RWPE1 (cell line): ENCODE measurements around the gene NR1I3.

Experiments used
- CTCF ChIA-PET: fragments of 350-600 bp; sonication (Branson Sonifier 250); formaldehyde crosslinking; extraction: SDS; loops from one replicate; lab custom pipeline; 2021; lab: Yijun Ruan, JAX
- POLR2A ChIA-PET: fragments of 400-600 bp; formaldehyde crosslinking; extraction: SDS; loops from one replicate; lab custom pipeline; 2020; ENCODE audit warnings: antibody characterized with exemption; ENCODE audit not compliant: low non-redundant PET; lab: Yijun Ruan, JAX
- DNase-seq: peaks from one replicate; pipeline ENCODE4 v3.0.0; 2012; ENCODE audit warnings: low spot score
- H3K27ac ChIP-seq: fragments of 450-650 bp; 2 replicates; pipeline ENCODE4 v1.5.1; 2017
- TF ChIP-seq, protein P1 (sequence below): fragments of 450-650 bp; conservative IDR thresholded peaks from 2 replicates; pipeline ENCODE4 v1.5.1; 2017; ENCODE audit warnings: low read depth, mild to moderate bottlenecking

Gene NR1I3

DNA sequence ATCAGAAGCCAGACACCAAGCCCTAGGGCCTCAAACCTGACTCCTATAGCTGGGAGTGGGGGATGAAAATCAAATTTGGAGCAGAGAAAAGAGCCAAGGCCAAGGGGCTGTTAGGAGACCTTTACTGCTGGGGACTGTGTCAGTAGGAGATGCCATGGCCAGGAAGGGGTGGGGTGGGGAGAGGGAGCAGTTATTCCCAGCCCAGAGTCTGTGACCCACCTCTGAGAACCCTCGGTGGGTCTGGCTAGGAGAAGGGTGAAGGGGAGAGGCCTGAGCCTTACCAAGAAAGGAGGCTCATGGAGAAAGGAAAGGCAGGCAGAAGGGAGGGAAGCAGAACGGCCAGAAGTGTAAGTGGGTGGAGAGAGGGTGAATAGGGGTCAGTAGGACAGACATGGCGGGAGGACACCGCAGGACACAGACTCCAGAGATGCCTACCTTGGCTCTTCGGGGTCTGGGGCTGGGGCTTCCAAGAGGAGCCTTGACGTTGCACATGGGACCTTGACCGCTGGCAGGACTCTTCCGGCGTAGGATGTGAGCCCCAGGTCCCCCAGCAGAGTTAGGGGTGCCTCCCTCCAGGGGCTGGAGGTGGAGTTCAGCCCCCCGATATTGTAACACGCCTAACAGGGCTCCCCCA lies 40.3 kb downstream of the NR1I3 start:
- ChIA-PET POLR2A (interaction anchor here (0.6 kb wide), 1 partner anchor 200 kb away, joined by 3 read pairs; no protein-coding TSS in a partner anchor), CTCF (interaction anchor here (1.2 kb wide), 1 partner anchor 93 kb away, joined by 9 read pairs; no protein-coding TSS in a partner anchor)
- TF ChIP-seq, protein P1, sequence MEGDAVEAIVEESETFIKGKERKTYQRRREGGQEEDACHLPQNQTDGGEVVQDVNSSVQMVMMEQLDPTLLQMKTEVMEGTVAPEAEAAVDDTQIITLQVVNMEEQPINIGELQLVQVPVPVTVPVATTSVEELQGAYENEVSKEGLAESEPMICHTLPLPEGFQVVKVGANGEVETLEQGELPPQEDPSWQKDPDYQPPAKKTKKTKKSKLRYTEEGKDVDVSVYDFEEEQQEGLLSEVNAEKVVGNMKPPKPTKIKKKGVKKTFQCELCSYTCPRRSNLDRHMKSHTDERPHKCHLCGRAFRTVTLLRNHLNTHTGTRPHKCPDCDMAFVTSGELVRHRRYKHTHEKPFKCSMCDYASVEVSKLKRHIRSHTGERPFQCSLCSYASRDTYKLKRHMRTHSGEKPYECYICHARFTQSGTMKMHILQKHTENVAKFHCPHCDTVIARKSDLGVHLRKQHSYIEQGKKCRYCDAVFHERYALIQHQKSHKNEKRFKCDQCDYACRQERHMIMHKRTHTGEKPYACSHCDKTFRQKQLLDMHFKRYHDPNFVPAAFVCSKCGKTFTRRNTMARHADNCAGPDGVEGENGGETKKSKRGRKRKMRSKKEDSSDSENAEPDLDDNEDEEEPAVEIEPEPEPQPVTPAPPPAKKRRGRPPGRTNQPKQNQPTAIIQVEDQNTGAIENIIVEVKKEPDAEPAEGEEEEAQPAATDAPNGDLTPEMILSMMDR, result no peak
- H3K27ac ChIP-seq, result peak overlapping the region; percentile 80
- DNase-seq, result no peak

- ChIA-PET POLR2A (interaction anchor here (0.6 kb wide), 1 partner anchor 201 kb away, joined by 3 read pairs; no protein-coding TSS in a partner anchor), CTCF (interaction anchor here (1.2 kb wide), 1 partner anchor 94 kb away, joined by 9 read pairs; no protein-coding TSS in a partner anchor)
- TF ChIP-seq, protein P1, result no peak
- H3K27ac ChIP-seq, result no peak overlapping the region
- no peak for DNase-seq
These were observed 41.2 kb downstream of the NR1I3 start for GRCh38 chr1:161196521-161197451.

DNA sequence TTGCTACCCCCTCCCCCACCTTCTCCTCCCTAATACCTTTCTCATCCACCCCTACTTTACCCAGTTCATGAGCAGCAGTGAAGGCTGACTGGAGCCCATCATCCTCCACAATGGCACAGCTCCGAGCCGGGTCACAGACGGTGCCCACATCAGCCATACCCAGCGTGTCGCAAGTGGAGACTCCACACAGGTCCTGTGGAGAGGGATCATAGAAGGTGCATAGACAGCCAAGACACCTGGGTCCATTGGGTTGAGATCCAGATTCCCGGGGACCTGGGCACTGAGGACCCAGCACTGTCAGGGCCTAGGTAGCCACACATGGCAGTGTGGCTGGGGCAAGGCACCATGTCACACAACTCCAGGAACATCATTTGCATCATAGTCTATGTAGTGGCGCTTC lies 41.9 kb downstream of the NR1I3 start:
- TF ChIP-seq, protein P1, result no peak
- ChIA-PET POLR2A (no interaction called here), CTCF (no interaction called here)
- H3K27ac ChIP-seq, result no peak overlapping the region
- no peak for DNase-seq

- ChIA-PET CTCF (no interaction called here), POLR2A (no interaction called here)
- TF ChIP-seq, protein P1, result no peak
- no peak for DNase-seq
- H3K27ac ChIP-seq, result no peak overlapping the region
These were observed 42.8 kb downstream of the NR1I3 start for GRCh38 chr1:161195171-161195570.

DNA sequence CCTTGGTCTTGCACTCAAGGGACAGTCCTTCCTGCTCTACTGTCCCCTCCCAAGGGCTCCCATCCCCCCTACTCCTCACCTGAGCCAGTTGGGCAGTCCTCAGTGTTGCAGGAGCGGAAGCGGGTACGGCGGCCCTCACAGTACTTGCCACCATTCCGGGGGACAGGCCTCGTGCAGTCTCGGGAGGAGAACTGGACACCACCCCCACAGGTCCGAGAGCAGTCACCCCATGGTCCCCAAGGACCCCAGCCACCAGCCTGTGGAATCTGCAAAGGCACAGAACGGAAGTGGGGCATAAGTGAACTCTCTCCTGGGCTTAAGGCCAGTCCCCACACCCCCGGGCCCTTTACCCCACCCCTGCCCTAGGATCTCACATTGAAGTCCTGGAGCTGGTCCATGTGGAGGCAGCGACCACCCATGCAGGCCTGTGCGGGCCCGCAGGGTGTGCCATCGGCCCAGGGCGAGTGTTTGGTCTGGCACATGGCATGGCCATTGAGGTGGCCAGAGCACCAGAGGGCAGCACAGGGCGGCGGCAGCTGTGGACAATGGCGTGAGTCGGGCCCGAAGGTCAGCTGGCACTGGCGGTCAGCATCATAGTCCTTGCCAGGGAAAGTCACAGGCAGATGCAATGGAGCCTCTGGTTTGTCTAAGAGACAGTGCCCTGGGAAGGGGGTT lies 44.3 kb downstream of the NR1I3 start:
- ChIA-PET CTCF (interaction anchor here (0.6 to 1.8 kb wide), 5 partner anchors 28 to 189 kb away, joined by 3 to 5 read pairs (median 4); partner anchors contain the start of genes PPOX and TOMM40L), POLR2A (no interaction called here)
- TF ChIP-seq, protein P1, result no peak
- DNase-seq, result no peak
- peak overlapping the region; percentile 10; the same call in 1 of the 2 replicates for H3K27ac ChIP-seq
